ENCODE data around the gene ANLN. TPM values are rescaled to one million over a fixed set of nuclear protein-coding genes. Genes with fewer than 3 reads are reported as not detected.
A peak's percentile ranks its signal among the peaks of the same experiment; 100 is the strongest.

Gene ANLN
- total and polyA plus RNA-seq, 9 of the 15 experiments (the other 6 are each of a cell fraction or from before 2014, with no cell fraction given) = 18.1 to 66.2 (median 38.7) TPM

- TF ChIP-seq, protein P1, sequence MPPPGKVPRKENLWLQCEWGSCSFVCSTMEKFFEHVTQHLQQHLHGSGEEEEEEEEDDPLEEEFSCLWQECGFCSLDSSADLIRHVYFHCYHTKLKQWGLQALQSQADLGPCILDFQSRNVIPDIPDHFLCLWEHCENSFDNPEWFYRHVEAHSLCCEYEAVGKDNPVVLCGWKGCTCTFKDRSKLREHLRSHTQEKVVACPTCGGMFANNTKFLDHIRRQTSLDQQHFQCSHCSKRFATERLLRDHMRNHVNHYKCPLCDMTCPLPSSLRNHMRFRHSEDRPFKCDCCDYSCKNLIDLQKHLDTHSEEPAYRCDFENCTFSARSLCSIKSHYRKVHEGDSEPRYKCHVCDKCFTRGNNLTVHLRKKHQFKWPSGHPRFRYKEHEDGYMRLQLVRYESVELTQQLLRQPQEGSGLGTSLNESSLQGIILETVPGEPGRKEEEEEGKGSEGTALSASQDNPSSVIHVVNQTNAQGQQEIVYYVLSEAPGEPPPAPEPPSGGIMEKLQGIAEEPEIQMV (tag; conservative IDR thresholded peaks at IDR 0.05; ENCODE audit: low read depth) = no peak
- TF ChIP-seq PHTF2 (CRISPR knock-in tag; IDR thresholded peaks at IDR 0.05) (no peak), FUS (optimal IDR thresholded peaks at IDR 0.05; ENCODE audit: low read depth, low read length) (no peak), TCF3 (CRISPR knock-in tag; IDR thresholded peaks at IDR 0.05) (0 out of 2 replicates have a peak, but pooled peaks have one; percentile 2), U2AF2 (optimal IDR thresholded peaks at IDR 0.05; ENCODE audit: low read depth, low read length) (no peak), CHD2 (IDR thresholded peaks at IDR 0.05; ENCODE audit: low read depth, low read length) (peak; percentile 50), SIX5 (IDR thresholded peaks at IDR 0.05; ENCODE audit: borderline replicate concordance in 1 of 2, insufficient read depth in 1 of 2, low read depth in 1 of 2, low read length in 2 of 2) (peak; percentile 74 to 78), SMARCC2 (IDR thresholded peaks at IDR 0.05; ENCODE audit: low read depth) (no peak), IFI16 (CRISPR knock-in tag; IDR thresholded peaks at IDR 0.05) (no peak), ZNF408 (CRISPR knock-in tag; IDR thresholded peaks at IDR 0.05; ENCODE audit: low read depth) (no peak), POLR2A (conservative IDR thresholded peaks at IDR 0.05) (no peak), E2F1 (CRISPR knock-in tag; IDR thresholded peaks at IDR 0.05) (0 out of 2 replicates have a peak, but pooled peaks have one; percentile 77), CHAMP1 (IDR thresholded peaks at IDR 0.05) (no peak), THRA (IDR thresholded peaks at IDR 0.05) (no peak), ARNT (IDR thresholded peaks at IDR 0.05) (no peak), ZNF263 (CRISPR knock-in tag; IDR thresholded peaks at IDR 0.05; ENCODE audit: borderline replicate concordance) (no peak), ZSCAN29 (IDR thresholded peaks at IDR 0.05) (no peak), PTTG1 (tag; IDR thresholded peaks at IDR 0.05; ENCODE audit: low read depth) (no peak), ZNF274 (IDR thresholded peaks at IDR 0.05; ENCODE audit: borderline replicate concordance, low read depth, low read length) (no peak), PPARD (CRISPR knock-in tag; IDR thresholded peaks at IDR 0.05) (no peak), SMARCA4 (IDR thresholded peaks at IDR 0.05) (no peak), BRD9 (IDR thresholded peaks at IDR 0.05; ENCODE audit: low read depth, partially characterized antibody) (no peak)
These were observed 22.7 kb upstream of the ANLN start (continued) for GRCh38 chr7:36366718-36367560.
